Activated naive CD4-positive, alpha-beta T cell treated with anti-CD3 and anti-CD28 coated beads, Interleukin-2, amount 10 ng/mL, durations not matched to agents 7 days and 5 days (primary cell): ENCODE data around the gene TMEM243.
A peak's percentile ranks its signal among the peaks of the same experiment; 100 is the strongest.
"Not testable (repeated sequence)": the region's sequence is repeated elsewhere in the genome, so short reads cannot be mapped to it uniquely, and the experiment has no call there.

Experiments used
- CTCF ChIA-PET: fragments of 350-600 bp; sonication (Branson Sonifier 250); formaldehyde crosslinking; loops from one replicate; lab custom pipeline; 2021; ENCODE audit warnings: antibody characterized with exemption; lab: Charles Lee
- DNase-seq: peaks from one replicate; pipeline ENCODE4 v3.0.0-alpha.2; 2020
- H3K27ac Mint-ChIP-seq: one replicate; pipeline ENCODE4 v1.8.0; 2021; ENCODE audit warnings: mild to moderate bottlenecking, moderate library complexity, mixed read lengths
- H3K27me3 Mint-ChIP-seq: one replicate; pipeline ENCODE4 v1.8.0; 2021; ENCODE audit warnings: mild to moderate bottlenecking, mixed read lengths
- H3K36me3 Mint-ChIP-seq: one replicate; pipeline ENCODE4 v1.8.0; 2021; ENCODE audit warnings: mixed read lengths
- H3K4me1 Mint-ChIP-seq: one replicate; pipeline ENCODE4 v1.8.0; 2021; ENCODE audit warnings: mixed read lengths
- H3K4me3 Mint-ChIP-seq: one replicate; pipeline ENCODE4 v1.8.0; 2021; ENCODE audit warnings: mild to moderate bottlenecking, moderate library complexity, mixed read lengths
- H3K9me3 Mint-ChIP-seq: one replicate; pipeline ENCODE4 v1.8.0; 2021; ENCODE audit warnings: mixed read lengths

The TMEM243 gene

DNA sequence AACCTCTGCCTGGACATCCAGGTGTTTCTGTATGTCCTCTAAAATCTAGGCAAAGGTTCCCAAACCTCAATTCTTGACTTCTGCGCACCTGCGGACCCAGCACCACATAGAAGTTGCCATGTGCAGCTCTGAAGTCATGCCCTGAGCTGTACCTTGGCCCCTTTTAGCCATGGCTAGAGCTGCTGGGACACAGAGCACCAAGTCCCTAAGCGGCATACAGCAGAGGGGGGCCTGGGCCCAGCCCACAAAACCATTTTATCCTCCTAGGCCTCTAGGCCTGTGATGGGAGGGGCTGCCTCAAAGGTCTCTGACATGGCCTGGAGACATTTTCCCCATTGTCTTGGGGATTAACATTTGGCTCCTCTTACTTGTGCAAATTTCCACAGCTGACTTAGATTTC lies 14.6 kb downstream of the TMEM243 start:
- peaks cover 31% of the 10 kb centered on the region for H3K4me1 Mint-ChIP-seq
- CTCF ChIA-PET = interaction anchor here (1.3 kb wide), 1 partner anchor 12 kb away, joined by 4 read pairs; no protein-coding TSS in a partner anchor

DNA sequence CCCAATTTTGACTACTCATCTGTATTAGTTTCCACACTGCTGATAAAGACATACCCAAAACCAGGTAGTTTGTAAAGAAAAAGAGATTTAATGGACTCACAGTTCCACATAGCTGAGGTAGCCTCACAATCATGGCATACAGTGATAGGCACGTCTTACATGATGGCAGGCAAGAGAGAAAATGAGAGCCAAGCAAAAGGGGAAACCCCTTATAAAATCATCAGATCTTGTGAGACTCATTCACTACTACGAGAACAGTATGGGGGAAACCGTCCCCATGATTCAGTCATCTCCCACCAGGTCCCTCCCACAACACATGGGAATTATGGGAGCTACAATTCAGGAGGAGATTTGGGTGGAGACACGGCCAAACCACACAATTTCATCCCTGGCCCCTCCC lies 15.6 kb downstream of the TMEM243 start:
- peaks cover 46% of the 10 kb centered on the region for H3K9me3 Mint-ChIP-seq
- DNase-seq = not testable (repeated sequence)
- CTCF ChIA-PET = interaction anchor here (1.3 kb wide), 1 partner anchor 13 kb away, joined by 4 read pairs; no protein-coding TSS in a partner anchor

More for the DNA sequence above, 14.6 kb downstream of the TMEM243 start:
- Mint-ChIP-seq H3K4me3 (no peak overlapping the region), H3K36me3 (peaks cover 88% of the 10 kb centered on the region), H3K27me3 (no peaks in the 10 kb centered on the region), H3K27ac (peak overlapping the region; percentile 29), H3K9me3 (peaks cover 46% of the 10 kb centered on the region)
- no peak for DNase-seq

DNA sequence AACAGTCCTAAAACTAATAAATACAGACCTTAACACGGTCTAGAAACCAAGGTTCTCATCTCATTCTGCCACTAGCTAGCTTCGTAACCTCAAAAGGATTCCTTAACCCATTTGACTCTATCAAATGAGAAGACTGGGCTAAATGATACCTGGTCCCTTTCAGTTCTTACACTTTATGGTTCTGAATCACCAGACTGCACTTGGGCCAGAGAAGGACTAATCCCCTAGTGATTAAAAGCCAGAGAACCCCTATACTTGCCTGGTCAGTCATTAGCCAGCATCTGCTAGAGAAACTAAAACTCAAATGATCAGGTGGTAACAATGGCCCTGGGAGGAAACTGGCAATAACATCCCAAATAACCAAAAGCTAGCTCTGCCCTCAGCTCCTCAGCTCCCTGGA lies 16.8 kb downstream of the TMEM243 start:
- peaks cover 91% of the 10 kb centered on the region for H3K36me3 Mint-ChIP-seq
- H3K4me3 Mint-ChIP-seq = no peak overlapping the region
- CTCF ChIA-PET = interaction anchor here (1.5 kb wide), 1 partner anchor 14 kb away, joined by 4 read pairs; no protein-coding TSS in a partner anchor
- H3K27ac Mint-ChIP-seq = no peak overlapping the region
- DNase-seq = no peak
- H3K9me3 Mint-ChIP-seq = peaks cover 38% of the 10 kb centered on the region
- peaks cover 32% of the 10 kb centered on the region for H3K4me1 Mint-ChIP-seq
- no peaks in the 10 kb centered on the region for H3K27me3 Mint-ChIP-seq

More for the DNA sequence above, 15.6 kb downstream of the TMEM243 start:
- H3K4me3 Mint-ChIP-seq, H3K27me3 Mint-ChIP-seq: not testable (repeated sequence)
- H3K36me3 Mint-ChIP-seq = peaks cover 91% of the 10 kb centered on the region
- H3K4me1 Mint-ChIP-seq = peaks cover 36% of the 10 kb centered on the region
- peak overlapping the region; percentile 74 for H3K27ac Mint-ChIP-seq

DNA sequence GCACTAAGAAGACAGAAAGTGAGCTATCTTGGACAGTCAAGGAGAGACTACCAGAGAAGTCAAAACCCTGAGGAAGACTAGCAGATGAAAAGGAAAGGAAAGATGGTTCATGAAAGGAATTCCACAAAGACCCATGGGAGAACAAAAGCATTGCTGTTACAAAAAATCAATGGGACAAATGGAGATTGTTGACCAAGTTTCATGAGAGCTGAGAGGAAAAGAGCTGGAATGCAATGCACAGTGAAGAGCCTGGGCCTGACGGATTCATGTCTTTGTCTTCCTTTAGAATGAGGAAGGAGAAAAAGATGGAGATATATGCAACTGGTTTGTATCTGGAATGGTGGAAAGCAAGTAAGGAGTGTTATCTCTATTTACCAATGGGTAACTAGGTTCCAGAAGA lies 17.3 kb downstream of the TMEM243 start:
- Mint-ChIP-seq H3K27ac (peak overlapping the region; percentile 16), H3K4me3 (no peak overlapping the region), H3K4me1 (peaks cover 32% of the 10 kb centered on the region), H3K27me3 (no peaks in the 10 kb centered on the region), H3K36me3 (peaks cover 91% of the 10 kb centered on the region), H3K9me3 (peaks cover 37% of the 10 kb centered on the region)
- no peak for DNase-seq
- CTCF ChIA-PET = interaction anchor here (1.5 kb wide), 1 partner anchor 15 kb away, joined by 4 read pairs; no protein-coding TSS in a partner anchor

DNA sequence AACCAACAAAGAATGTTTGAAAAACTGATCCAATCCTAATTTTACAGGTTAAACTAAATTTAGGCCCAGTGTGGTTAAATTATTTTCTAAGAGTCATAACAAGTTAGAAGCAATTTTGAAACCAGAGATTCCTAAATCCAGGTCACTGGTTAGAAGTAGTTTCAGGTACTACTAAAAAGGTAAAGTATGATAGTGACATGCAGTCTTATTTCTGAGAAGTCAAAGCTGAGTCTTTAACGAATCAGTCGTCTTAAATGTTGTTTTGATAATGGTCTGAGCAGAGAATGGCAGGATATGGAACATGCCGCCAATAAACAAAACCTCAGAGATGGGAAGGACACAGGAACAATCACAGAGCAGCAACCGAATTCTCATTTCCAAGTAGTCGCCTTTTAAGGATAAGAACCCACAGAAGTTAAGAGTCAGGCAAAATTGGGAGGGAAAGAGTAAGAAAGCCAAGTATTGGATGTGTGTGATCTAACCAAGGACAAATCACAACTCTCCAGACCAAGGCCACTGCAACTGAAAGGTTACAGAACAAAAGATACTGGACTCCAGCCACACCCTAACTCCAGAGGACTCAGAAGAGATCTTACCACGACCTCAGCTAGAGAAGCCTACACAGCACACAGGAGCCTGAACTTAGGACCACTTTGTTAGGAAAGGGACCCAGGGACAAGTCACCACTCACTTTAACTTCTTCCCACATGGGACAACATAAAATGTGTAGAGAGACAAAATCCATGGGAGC lies 19.7 kb downstream of the TMEM243 start:
- Mint-ChIP-seq H3K9me3 (peaks cover 18% of the 10 kb centered on the region), H3K4me1 (peaks cover 32% of the 10 kb centered on the region), H3K27me3 (no peaks in the 10 kb centered on the region), H3K27ac (peak overlapping the region; percentile 76), H3K4me3 (no peak overlapping the region), H3K36me3 (peaks cover 85% of the 10 kb centered on the region)
- DNase-seq = no peak
- CTCF ChIA-PET = interaction anchor here (1.0 kb wide), 1 partner anchor 15 kb away, joined by 3 read pairs; no protein-coding TSS in a partner anchor

DNA sequence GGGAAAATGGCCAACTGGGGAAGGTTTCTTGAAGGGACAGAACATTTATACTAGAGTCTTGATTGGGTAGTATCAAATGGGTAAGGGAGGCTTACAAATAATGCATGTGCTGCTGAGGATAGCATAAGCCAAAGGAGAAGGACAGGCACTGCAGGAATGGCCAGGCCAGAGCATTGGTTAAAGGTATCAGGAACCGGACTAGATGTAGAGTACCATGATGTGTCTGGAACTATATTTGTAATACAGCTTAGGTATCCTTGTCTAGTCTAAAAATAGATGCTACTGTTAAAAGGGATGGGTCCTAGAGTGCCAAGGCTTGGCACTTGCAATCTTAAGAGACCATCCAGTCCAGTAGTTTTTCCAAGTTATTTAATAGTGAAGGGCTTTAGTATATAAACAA lies 20.3 kb downstream of the TMEM243 start:
- H3K4me1 Mint-ChIP-seq = peaks cover 32% of the 10 kb centered on the region
- no peaks in the 10 kb centered on the region for H3K27me3 Mint-ChIP-seq
- no peak for DNase-seq
- CTCF ChIA-PET = interaction anchor here (1.0 to 1.4 kb wide), 2 partner anchors 13 to 14 kb away, joined by 3 to 6 read pairs; no protein-coding TSS in a partner anchor
- H3K36me3 Mint-ChIP-seq = peaks cover 78% of the 10 kb centered on the region
- peaks cover 13% of the 10 kb centered on the region for H3K9me3 Mint-ChIP-seq
- H3K4me3 Mint-ChIP-seq = no peak overlapping the region
- peak overlapping the region; percentile 76 for H3K27ac Mint-ChIP-seq

DNA sequence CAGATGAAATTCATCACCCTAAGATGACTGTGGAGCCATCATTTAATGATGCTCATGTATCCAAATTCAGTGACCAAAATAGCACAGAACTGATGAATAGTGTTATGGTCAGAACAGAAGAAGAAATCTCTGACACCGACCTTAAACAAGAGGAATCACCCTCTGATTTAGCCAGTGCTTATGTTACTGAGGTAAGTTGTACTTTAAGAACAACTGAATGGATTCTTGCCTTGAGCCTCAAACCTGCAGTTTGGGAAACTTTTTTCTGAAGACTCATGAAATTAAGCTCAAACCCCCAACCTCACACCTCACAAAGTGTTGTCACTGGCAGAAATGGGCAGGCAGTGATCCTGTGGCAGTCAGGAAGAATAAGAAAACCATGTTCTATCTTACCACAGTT lies 25.6 kb downstream of the TMEM243 start:
- peaks cover 4% of the 10 kb centered on the region for H3K4me1 Mint-ChIP-seq
- CTCF ChIA-PET = no interaction called here
- H3K27me3 Mint-ChIP-seq = no peaks in the 10 kb centered on the region
- no peak overlapping the region for H3K27ac Mint-ChIP-seq
- no peak overlapping the region for H3K4me3 Mint-ChIP-seq
- H3K36me3 Mint-ChIP-seq = peaks cover 60% of the 10 kb centered on the region
- H3K9me3 Mint-ChIP-seq = no peaks in the 10 kb centered on the region
- DNase-seq = no peak

DNA sequence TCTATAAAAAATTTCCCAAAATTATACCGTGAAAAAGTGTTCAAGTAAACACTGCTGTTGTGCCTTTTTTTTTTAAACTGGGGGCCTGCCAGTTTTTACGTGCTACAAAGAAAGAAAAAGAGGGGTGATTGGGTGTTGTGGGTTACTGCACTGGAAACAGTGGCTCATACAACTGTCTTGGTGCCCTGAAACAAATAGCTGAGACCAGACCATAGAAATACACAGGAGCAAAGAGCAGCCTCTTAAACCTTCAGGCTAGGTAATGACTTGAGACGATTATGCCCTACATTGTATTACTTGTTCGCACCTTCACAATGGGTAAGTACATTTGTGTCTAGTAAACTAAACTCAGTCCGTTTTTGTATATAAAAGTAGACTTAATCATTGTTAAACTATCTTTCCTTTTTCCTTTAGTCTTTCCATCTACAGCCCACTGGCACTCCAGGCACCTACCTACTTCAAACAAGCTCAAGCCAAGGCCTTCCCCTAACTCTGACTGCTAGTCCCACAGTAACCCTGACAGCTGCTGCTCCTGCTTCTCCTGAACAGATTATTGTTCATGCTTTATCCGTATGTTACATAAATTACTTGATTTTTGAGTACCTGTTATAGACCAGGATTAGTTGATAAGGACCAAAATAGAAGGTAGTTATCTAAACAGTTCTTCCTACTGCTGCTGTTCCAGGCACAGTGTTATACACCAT lies 26.6 kb downstream of the TMEM243 start:
- peaks cover 59% of the 10 kb centered on the region for H3K36me3 Mint-ChIP-seq
- DNase-seq = no peak
- H3K4me1 Mint-ChIP-seq = peaks cover 3% of the 10 kb centered on the region
- H3K4me3 Mint-ChIP-seq = no peak overlapping the region
- CTCF ChIA-PET = interaction anchor here (1.2 kb wide), 1 partner anchor 43 kb away, joined by 4 read pairs; no protein-coding TSS in a partner anchor
- peak overlapping the region; percentile 57 for H3K27ac Mint-ChIP-seq
- no peaks in the 10 kb centered on the region for H3K9me3 Mint-ChIP-seq
- H3K27me3 Mint-ChIP-seq = no peaks in the 10 kb centered on the region

DNA sequence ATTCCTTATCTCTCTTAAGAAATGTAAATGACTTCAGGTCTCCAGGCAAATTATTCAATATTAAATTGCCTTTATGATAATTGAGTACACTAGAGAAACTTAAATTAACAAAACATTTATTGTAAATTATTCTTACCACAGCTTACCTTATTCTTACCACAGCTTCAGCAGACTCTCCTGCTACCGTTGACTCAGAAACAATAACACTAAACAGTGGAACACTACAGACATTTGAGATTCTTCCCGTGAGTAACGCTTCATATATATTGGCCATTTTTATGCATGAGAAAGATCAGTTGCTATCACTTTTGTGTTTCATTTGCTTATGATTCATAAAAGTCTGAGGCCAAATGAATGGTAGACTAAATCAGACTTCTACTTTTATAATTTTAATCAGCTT lies 28.7 kb downstream of the TMEM243 start:
- no peaks in the 10 kb centered on the region for H3K9me3 Mint-ChIP-seq
- H3K36me3 Mint-ChIP-seq = peaks cover 53% of the 10 kb centered on the region
- CTCF ChIA-PET = no interaction called here
- H3K27me3 Mint-ChIP-seq = no peaks in the 10 kb centered on the region
- H3K27ac Mint-ChIP-seq = no peak overlapping the region
- DNase-seq = no peak
- no peak overlapping the region for H3K4me3 Mint-ChIP-seq
- no peaks in the 10 kb centered on the region for H3K4me1 Mint-ChIP-seq

DNA sequence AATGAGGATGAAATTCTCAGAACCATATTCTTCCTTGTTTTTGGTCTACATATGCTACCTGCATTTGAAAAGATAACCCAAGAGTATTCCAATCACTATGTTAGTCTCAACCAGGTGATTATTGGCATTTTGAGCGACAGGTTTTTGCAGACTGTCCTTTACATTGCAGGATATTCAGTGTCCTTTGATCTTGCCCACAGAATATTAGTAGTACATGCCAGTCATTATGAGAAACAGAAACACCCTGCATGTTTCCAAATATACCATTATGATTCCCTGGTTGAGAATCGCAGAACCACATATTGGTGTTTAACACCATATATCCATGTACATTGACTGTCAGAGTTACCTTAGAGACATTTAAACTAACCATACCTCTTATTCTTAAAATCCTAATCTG lies 30.6 kb downstream of the TMEM243 start:
- CTCF ChIA-PET = no interaction called here

DNA sequence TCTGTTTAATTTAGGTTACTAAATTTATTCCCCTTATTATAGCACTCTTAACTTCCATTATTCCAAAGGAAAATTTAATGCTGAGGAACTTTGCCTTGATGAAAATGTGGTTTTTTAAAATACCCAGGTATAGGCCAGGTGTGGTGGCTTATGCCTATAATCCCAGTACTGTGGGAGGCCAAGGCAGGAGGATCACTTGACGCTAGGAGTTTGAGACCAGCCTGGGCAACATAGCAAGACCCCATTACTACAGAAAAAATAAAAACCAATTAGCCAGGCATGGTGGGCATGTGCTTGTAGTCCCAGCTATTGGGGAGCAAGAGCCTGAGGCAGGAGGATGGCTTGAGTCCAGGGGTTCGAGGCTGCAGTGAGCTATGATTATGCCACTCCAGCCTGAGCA lies 32.4 kb downstream of the TMEM243 start:
- H3K9me3 Mint-ChIP-seq = no peaks in the 10 kb centered on the region
- no peaks in the 10 kb centered on the region for H3K27me3 Mint-ChIP-seq
- DNase-seq = no peak
- no peak overlapping the region for H3K27ac Mint-ChIP-seq
- peaks cover 17% of the 10 kb centered on the region for H3K4me1 Mint-ChIP-seq
- CTCF ChIA-PET = no interaction called here
- no peak overlapping the region for H3K4me3 Mint-ChIP-seq
- peaks cover 67% of the 10 kb centered on the region for H3K36me3 Mint-ChIP-seq

More for the DNA sequence above, 30.6 kb downstream of the TMEM243 start:
- H3K36me3 Mint-ChIP-seq = peaks cover 62% of the 10 kb centered on the region
- no peak overlapping the region for H3K27ac Mint-ChIP-seq
- no peaks in the 10 kb centered on the region for H3K27me3 Mint-ChIP-seq
- H3K4me1 Mint-ChIP-seq = peaks cover 5% of the 10 kb centered on the region
- no peak overlapping the region for H3K4me3 Mint-ChIP-seq
- no peak for DNase-seq
- no peaks in the 10 kb centered on the region for H3K9me3 Mint-ChIP-seq

DNA sequence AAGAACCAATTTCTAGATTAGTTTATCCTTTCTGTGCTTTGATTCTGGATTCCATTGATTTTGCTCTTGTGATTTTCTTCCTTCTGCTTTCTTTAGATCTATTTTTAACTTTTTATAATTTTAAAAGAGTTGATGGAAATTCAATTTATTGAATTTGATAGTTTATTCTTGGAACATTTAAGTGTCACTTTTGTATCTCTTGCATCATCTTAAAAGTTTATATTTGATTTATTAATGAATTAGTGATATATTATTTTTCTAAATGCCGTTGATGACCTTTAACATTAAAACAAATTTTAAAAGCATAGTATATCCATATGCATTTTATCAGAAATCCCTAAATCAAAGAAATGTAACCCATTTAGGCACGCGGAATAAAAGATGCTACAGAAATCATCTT lies 40.4 kb downstream of the TMEM243 start:
- Mint-ChIP-seq H3K9me3 (no peaks in the 10 kb centered on the region), H3K4me1 (peaks cover 27% of the 10 kb centered on the region), H3K36me3 (peaks cover 65% of the 10 kb centered on the region), H3K27ac (no peak overlapping the region), H3K4me3 (no peak overlapping the region), H3K27me3 (no peaks in the 10 kb centered on the region)
- CTCF ChIA-PET = no interaction called here
- DNase-seq = no peak

DNA sequence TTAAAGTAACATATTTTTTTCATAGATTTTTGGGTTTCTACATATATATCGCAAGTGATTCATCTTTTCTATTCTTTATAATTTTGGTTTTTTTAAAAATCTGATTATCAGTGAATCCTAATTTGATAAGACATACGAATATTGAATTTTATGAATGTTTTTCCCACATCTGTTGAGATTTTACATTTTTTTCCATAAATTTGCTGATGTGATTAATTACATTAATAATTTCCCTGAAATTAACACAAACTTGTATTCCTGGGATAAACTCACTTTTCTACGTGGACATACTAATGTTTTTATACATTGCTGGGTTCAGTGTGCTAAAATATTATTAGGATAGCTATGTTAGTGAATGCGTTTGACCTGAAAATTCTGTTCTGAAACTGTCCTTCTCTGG lies 41.2 kb downstream of the TMEM243 start:
- CTCF ChIA-PET = interaction anchor here (0.6 to 1.0 kb wide), 2 partner anchors 12 to 41 kb away, joined by 3 to 4 read pairs; partner anchors contain the start of gene TMEM243
- Mint-ChIP-seq H3K27ac (no peak overlapping the region), H3K4me3 (no peak overlapping the region), H3K27me3 (no peaks in the 10 kb centered on the region), H3K4me1 (peaks cover 18% of the 10 kb centered on the region), H3K9me3 (no peaks in the 10 kb centered on the region), H3K36me3 (peaks cover 65% of the 10 kb centered on the region)
- DNase-seq = no peak

DNA sequence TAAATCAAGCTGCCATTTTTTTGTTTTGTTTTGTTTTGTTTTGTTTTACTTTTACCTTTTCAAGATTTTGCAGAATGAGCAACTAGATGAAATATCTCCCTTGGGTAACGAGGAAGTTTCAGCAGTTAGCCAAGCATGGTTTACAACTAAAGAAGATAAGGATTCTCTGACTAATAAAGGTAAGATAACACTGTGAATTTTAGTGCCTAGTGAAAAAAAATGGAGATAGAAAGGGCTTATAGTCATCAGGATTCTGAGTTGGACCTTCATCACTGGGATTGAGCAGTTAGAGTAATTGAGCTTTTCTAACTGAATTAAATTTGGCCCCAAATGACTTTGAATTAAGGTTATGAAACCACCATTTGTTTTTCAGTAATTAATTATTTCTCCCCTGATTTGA lies 46.1 kb downstream of the TMEM243 start:
- Mint-ChIP-seq H3K4me1 (peaks cover 9% of the 10 kb centered on the region), H3K27me3 (no peaks in the 10 kb centered on the region), H3K4me3 (no peak overlapping the region), H3K9me3 (no peaks in the 10 kb centered on the region), H3K36me3 (peaks cover 70% of the 10 kb centered on the region), H3K27ac (no peak overlapping the region)
- CTCF ChIA-PET = interaction anchor here (0.8 to 1.0 kb wide), 2 partner anchors 18 to 19 kb away, joined by 3 read pairs; no protein-coding TSS in a partner anchor
- DNase-seq = no peak
